Subcutaneous adipose tissue (tissue), 4 donors: ENCODE measurements around the gene TMEM252. TPM values are rescaled to one million over a fixed set of nuclear protein-coding genes. Genes with fewer than 3 reads are reported as not detected.

Source experiments
- CTCF ChIP-seq: fragments of 450-650 bp; IDR thresholded peaks from one replicate; pipeline ENCODE4 v1.5.1; 2016; ENCODE audit warnings: low read depth, mild to moderate bottlenecking, control low read depth, antibody characterized with exemption, moderate library complexity
- total RNA-seq, 4 donors: library from RNA; depleted of rRNA; stranded (reverse); fragments of >200 nt; gene quantifications; one replicate each; pipeline ENCODE4 v1.1.0, GENCODE V29; 2016

TMEM252 gene
- total RNA-seq, 4 donors from 2014 or later: not detected

GRCh38 chr9:68551191-68551590 is 10.5 kb upstream of the TMEM252 start:
- TF ChIP-seq CTCF: no peak

- no peak for TF ChIP-seq CTCF
Observed at GRCh38 chr9:68548241-68548640, 7.6 kb upstream of the TMEM252 start.

- TF ChIP-seq CTCF: no peak
Observed at GRCh38 chr9:68547417-68547816, 6.7 kb upstream of the TMEM252 start.

- no peak for TF ChIP-seq CTCF
Observed at GRCh38 chr9:68546596-68547390, 6.1 kb upstream of the TMEM252 start.

- no peak for TF ChIP-seq CTCF
Observed at GRCh38 chr9:68545033-68545705, 4.5 kb upstream of the TMEM252 start.

GRCh38 chr9:68541568-68541967 is 885 bp upstream of the TMEM252 start:
- no peak for TF ChIP-seq CTCF

- no peak for TF ChIP-seq CTCF
Observed at GRCh38 chr9:68538200-68538599, 2.5 kb downstream of the TMEM252 start.
